ENCODE measurements around the gene PRKCZ.

PRKCZ gene

DNA sequence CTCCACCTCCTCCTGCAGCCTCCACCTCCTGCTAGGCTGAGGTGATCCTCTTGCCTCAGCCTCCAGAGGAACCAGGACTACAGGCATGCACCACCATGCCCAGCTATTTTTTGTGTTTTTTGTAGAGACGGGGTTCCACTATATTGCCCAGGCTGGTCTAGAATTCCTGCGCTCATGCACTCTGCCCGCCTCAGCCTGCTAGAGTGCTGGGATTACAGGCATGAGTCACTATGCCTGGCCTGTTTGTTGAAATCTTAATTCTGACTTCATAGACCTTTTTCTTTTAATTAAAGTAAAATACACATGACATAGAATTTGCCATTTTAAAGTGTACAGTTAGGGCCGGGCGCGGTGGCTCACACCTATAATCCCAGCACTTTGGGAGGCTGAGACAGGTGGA, 101.7 kb downstream of the PRKCZ start:
- Histone ChIP-seq H3K36me3 (ENCODE audit: control insufficient read depth, insufficient read depth, low read length) (no peaks in the 10 kb centered on the region), H3K4me1 (ENCODE audit: control insufficient read depth, insufficient read depth, low read length, poor library complexity, severe bottlenecking) (no peaks in the 10 kb centered on the region), H3K9me3 (ENCODE audit: control insufficient read depth, low read length) (no peaks in the 10 kb centered on the region), H3K4me3 (ENCODE audit: extremely low read depth, insufficient read depth, low read length, poor library complexity, severe bottlenecking) (no peak overlapping the region), H3K27ac (ENCODE audit: low read depth, low read length, severe bottlenecking) (no peak overlapping the region)
- 92 to 100% methylated on average over 3 to 4 of the region's 6 CpGs for WGBS, 2 experiments (ENCODE audit: insufficient coverage in 2 of 2)

DNA sequence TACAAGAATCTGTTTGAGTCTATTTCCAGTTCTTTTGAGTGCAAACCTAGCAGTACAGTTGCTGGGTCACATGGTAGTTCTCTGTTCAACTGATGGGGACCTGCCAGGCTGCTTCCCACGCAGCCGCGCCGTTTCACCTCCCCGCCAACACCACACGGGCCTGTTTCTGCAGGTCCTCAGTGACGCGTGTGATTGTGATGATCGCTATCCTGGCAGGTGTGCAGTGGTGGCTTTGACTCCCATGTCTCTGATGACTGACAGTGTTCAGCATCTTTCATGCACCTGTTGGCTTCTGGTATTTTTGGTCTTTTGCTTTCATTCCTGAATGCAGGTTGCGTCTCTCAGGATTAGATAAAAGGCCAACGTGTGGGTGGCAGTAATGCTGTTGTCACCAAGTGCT, 102.7 kb downstream of the PRKCZ start:
- no peaks in the 10 kb centered on the region for H3K9me3 ChIP-seq (ENCODE audit: control insufficient read depth, low read length)
- WGBS, 2 experiments (ENCODE audit: insufficient coverage in 2 of 2) = 96 to 98% methylated on average over 11 of the region's 11 CpGs
- H3K4me3 ChIP-seq (ENCODE audit: extremely low read depth, insufficient read depth, low read length, poor library complexity, severe bottlenecking) = no peak overlapping the region

DNA sequence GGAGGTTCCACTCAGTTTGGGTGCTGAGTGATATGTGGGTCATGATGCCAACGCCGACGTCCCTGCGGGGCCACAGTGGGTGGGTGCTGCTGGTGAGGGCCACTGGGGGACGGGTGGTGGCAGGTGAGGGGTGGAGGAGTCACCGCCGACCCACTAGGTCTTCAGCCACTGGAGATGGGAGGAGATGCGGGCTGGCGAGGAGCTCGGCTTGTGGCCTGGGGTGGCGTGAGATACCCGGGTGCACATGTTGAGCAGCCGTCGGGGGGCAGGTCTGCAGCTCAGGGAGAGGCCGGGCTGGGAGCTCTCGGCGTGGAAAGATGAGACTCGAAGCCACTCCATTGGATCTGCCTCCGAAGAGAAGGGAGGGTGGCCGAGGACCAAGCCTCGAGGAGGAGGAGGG, 103.8 kb downstream of the PRKCZ start:
- Histone ChIP-seq H3K9me3 (ENCODE audit: control insufficient read depth, low read length) (no peaks in the 10 kb centered on the region), H3K4me3 (ENCODE audit: extremely low read depth, insufficient read depth, low read length, poor library complexity, severe bottlenecking) (no peak overlapping the region), H3K36me3 (ENCODE audit: control insufficient read depth, insufficient read depth, low read length) (no peaks in the 10 kb centered on the region), H3K4me1 (ENCODE audit: control insufficient read depth, insufficient read depth, low read length, poor library complexity, severe bottlenecking) (no peaks in the 10 kb centered on the region), H3K27ac (ENCODE audit: low read depth, low read length, severe bottlenecking) (no peak overlapping the region)
- 92 to 96% methylated on average over 14 to 21 of the region's 21 CpGs for WGBS, 2 experiments (ENCODE audit: insufficient coverage in 2 of 2)

More for the DNA sequence above, 102.7 kb downstream of the PRKCZ start:
- H3K36me3 ChIP-seq (ENCODE audit: control insufficient read depth, insufficient read depth, low read length) = no peaks in the 10 kb centered on the region
- no peak overlapping the region for H3K27ac ChIP-seq (ENCODE audit: low read depth, low read length, severe bottlenecking)
- H3K4me1 ChIP-seq (ENCODE audit: control insufficient read depth, insufficient read depth, low read length, poor library complexity, severe bottlenecking) = no peaks in the 10 kb centered on the region

- Histone ChIP-seq H3K36me3 (ENCODE audit: control insufficient read depth, insufficient read depth, low read length) (no peaks in the 10 kb centered on the region), H3K9me3 (ENCODE audit: control insufficient read depth, low read length) (no peaks in the 10 kb centered on the region), H3K27ac (ENCODE audit: low read depth, low read length, severe bottlenecking) (no peak overlapping the region), H3K4me1 (ENCODE audit: control insufficient read depth, insufficient read depth, low read length, poor library complexity, severe bottlenecking) (no peaks in the 10 kb centered on the region), H3K4me3 (ENCODE audit: extremely low read depth, insufficient read depth, low read length, poor library complexity, severe bottlenecking) (no peak overlapping the region)
- WGBS, 2 experiments (ENCODE audit: insufficient coverage in 2 of 2) = 96 to 99% methylated on average over 10 of the region's 10 CpGs
Measured at GRCh38 chr1:2155147-2155598, 105.0 kb downstream of the PRKCZ start.

- Histone ChIP-seq H3K27ac (ENCODE audit: low read depth, low read length, severe bottlenecking) (no peak overlapping the region), H3K4me1 (ENCODE audit: control insufficient read depth, insufficient read depth, low read length, poor library complexity, severe bottlenecking) (no peaks in the 10 kb centered on the region), H3K9me3 (ENCODE audit: control insufficient read depth, low read length) (no peaks in the 10 kb centered on the region), H3K36me3 (ENCODE audit: control insufficient read depth, insufficient read depth, low read length) (no peaks in the 10 kb centered on the region), H3K4me3 (ENCODE audit: extremely low read depth, insufficient read depth, low read length, poor library complexity, severe bottlenecking) (no peak overlapping the region)
- WGBS, 2 experiments (ENCODE audit: insufficient coverage in 2 of 2) = 95 to 98% methylated on average over 4 to 5 of the region's 6 CpGs
Measured at GRCh38 chr1:2155788-2156187, 105.6 kb downstream of the PRKCZ start.

DNA sequence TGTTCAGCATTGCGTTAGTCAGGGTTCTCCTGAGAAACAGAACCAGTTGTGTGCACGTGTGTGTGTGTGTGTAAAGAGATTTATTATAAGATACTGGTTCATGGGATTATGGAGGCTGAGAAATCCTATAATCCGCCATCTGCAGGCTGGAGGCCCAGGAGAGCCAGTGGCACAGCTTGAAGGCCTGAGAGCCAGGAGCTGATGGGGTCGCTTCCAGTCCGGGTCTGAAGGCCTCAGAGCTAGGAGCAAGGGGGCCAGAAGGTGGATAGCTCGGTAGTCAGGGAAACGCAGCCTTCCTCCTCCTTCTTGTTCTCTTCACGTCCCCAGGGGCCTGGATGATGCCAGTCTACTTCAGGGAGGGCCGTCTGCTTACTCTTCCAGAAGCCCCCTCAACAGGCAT, 106.7 kb downstream of the PRKCZ start:
- Histone ChIP-seq H3K4me1 (ENCODE audit: control insufficient read depth, insufficient read depth, low read length, poor library complexity, severe bottlenecking) (no peaks in the 10 kb centered on the region), H3K27ac (ENCODE audit: low read depth, low read length, severe bottlenecking) (no peak overlapping the region), H3K9me3 (ENCODE audit: control insufficient read depth, low read length) (no peaks in the 10 kb centered on the region), H3K4me3 (ENCODE audit: extremely low read depth, insufficient read depth, low read length, poor library complexity, severe bottlenecking) (no peak overlapping the region), H3K36me3 (ENCODE audit: control insufficient read depth, insufficient read depth, low read length) (no peaks in the 10 kb centered on the region)
- 93% methylated on average over 6 to 9 of the region's 9 CpGs for WGBS, 2 experiments (ENCODE audit: insufficient coverage in 2 of 2)

DNA sequence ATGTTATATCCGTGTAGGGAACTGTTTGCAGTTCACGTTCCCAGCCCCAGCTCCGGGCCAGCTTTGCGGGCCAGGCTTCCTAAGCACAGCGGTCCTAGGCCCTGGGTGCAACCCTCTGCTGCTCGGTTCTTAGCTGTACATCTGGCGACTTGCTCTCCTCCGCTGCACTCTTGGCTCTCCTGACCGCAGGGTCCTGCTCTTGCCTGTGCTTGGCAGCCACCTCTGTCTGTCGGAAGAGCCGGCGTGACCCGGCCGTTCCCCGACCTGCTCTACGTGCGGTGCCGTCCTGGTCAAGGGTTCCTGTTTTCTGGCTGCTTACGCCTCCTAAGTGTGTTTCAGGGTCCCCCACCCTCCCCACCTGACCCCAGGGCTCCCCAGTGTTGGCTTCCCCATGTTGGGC, 107.6 kb downstream of the PRKCZ start:
- Histone ChIP-seq H3K9me3 (ENCODE audit: control insufficient read depth, low read length) (no peaks in the 10 kb centered on the region), H3K4me1 (ENCODE audit: control insufficient read depth, insufficient read depth, low read length, poor library complexity, severe bottlenecking) (no peaks in the 10 kb centered on the region), H3K36me3 (ENCODE audit: control insufficient read depth, insufficient read depth, low read length) (no peaks in the 10 kb centered on the region), H3K4me3 (ENCODE audit: extremely low read depth, insufficient read depth, low read length, poor library complexity, severe bottlenecking) (no peak overlapping the region), H3K27ac (ENCODE audit: low read depth, low read length, severe bottlenecking) (no peak overlapping the region)
- 95% methylated on average over 12 to 19 of the region's 19 CpGs for WGBS, 2 experiments (ENCODE audit: insufficient coverage in 2 of 2)

DNA sequence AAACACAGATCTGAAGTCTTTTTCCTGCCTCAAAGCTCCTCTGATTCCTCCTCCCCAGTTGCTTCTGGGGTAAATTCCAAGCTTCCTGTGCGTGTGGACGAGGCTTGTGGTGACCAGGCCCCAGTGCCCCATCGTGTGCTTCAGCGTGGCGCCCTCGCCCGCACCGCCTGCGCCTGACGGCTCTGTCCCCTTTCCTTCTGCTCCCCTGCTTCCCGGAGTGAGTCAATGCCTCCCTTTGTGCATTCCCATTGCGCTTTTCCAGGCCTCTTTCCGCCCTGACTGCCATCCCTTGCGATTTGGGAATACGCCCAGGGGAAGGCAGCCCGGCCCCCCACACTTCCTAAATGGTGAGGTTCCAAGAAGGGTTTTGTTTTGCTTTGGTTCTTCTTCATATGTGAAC, 108.1 kb downstream of the PRKCZ start:
- H3K27ac ChIP-seq (ENCODE audit: low read depth, low read length, severe bottlenecking) = no peak overlapping the region
- no peaks in the 10 kb centered on the region for H3K36me3 ChIP-seq (ENCODE audit: control insufficient read depth, insufficient read depth, low read length)
- no peaks in the 10 kb centered on the region for H3K4me1 ChIP-seq (ENCODE audit: control insufficient read depth, insufficient read depth, low read length, poor library complexity, severe bottlenecking)
- WGBS, 2 experiments (ENCODE audit: insufficient coverage in 2 of 2) = 95 to 96% methylated on average over 13 to 14 of the region's 16 CpGs
- no peak overlapping the region for H3K4me3 ChIP-seq (ENCODE audit: extremely low read depth, insufficient read depth, low read length, poor library complexity, severe bottlenecking)
- no peaks in the 10 kb centered on the region for H3K9me3 ChIP-seq (ENCODE audit: control insufficient read depth, low read length)

GRCh38 chr1:2159124-2159523, 108.9 kb downstream of the PRKCZ start:
- 97 to 98% methylated on average over 13 to 18 of the region's 18 CpGs for WGBS, 2 experiments (ENCODE audit: insufficient coverage in 2 of 2)
- peaks cover 2% of the 10 kb centered on the region for H3K9me3 ChIP-seq (ENCODE audit: control insufficient read depth, low read length)
- no peak overlapping the region for H3K4me3 ChIP-seq (ENCODE audit: extremely low read depth, insufficient read depth, low read length, poor library complexity, severe bottlenecking)
- no peaks in the 10 kb centered on the region for H3K36me3 ChIP-seq (ENCODE audit: control insufficient read depth, insufficient read depth, low read length)
- no peaks in the 10 kb centered on the region for H3K4me1 ChIP-seq (ENCODE audit: control insufficient read depth, insufficient read depth, low read length, poor library complexity, severe bottlenecking)
- H3K27ac ChIP-seq (ENCODE audit: low read depth, low read length, severe bottlenecking) = no peak overlapping the region

- no peak overlapping the region for H3K4me3 ChIP-seq (ENCODE audit: extremely low read depth, insufficient read depth, low read length, poor library complexity, severe bottlenecking)
- H3K27ac ChIP-seq (ENCODE audit: low read depth, low read length, severe bottlenecking) = no peak overlapping the region
- no peaks in the 10 kb centered on the region for H3K4me1 ChIP-seq (ENCODE audit: control insufficient read depth, insufficient read depth, low read length, poor library complexity, severe bottlenecking)
- peaks cover 5% of the 10 kb centered on the region for H3K9me3 ChIP-seq (ENCODE audit: control insufficient read depth, low read length)
- WGBS, 2 experiments (ENCODE audit: insufficient coverage in 2 of 2) = 91 to 94% methylated on average over 27 to 33 of the region's 34 CpGs
- H3K36me3 ChIP-seq (ENCODE audit: control insufficient read depth, insufficient read depth, low read length) = no peaks in the 10 kb centered on the region
Measured at GRCh38 chr1:2160451-2161300, 110.5 kb downstream of the PRKCZ start.

- WGBS, 2 experiments (ENCODE audit: insufficient coverage in 2 of 2) = 93 to 95% methylated on average over 7 of the region's 7 CpGs
- no peaks in the 10 kb centered on the region for H3K4me1 ChIP-seq (ENCODE audit: control insufficient read depth, insufficient read depth, low read length, poor library complexity, severe bottlenecking)
Measured at GRCh38 chr1:2163205-2163604, 113.0 kb downstream of the PRKCZ start.

More at GRCh38 chr1:2163205-2163604, 113.0 kb downstream of the PRKCZ start:
- no peak overlapping the region for H3K4me3 ChIP-seq (ENCODE audit: extremely low read depth, insufficient read depth, low read length, poor library complexity, severe bottlenecking)
- H3K9me3 ChIP-seq (ENCODE audit: control insufficient read depth, low read length) = peaks cover 5% of the 10 kb centered on the region
- no peaks in the 10 kb centered on the region for H3K36me3 ChIP-seq (ENCODE audit: control insufficient read depth, insufficient read depth, low read length)
- no peak overlapping the region for H3K27ac ChIP-seq (ENCODE audit: low read depth, low read length, severe bottlenecking)
